H1 (cell line): ENCODE data around the gene ALOX15B. TPM values are rescaled to one million over a fixed set of nuclear protein-coding genes. Genes with fewer than 3 reads are reported as not detected.

Experiments
- BACH1 ChIP-seq: IDR thresholded peaks from 2 replicates; pipeline ENCODE4 v1.6.1; 2012; ENCODE audit warnings: low read length, improper control_type of control experiment
- CBX5 ChIP-seq: fragments of 300-800, 300-1000 bp; sonication (generic); IDR thresholded peaks from 2 replicates; pipeline ENCODE4 v1.7.1; 2016; ENCODE audit warnings: antibody characterized with exemption, low read length, low read depth
- KDM1A ChIP-seq: fragments of 200-600, 300-600 bp; sonication (generic); IDR thresholded peaks from 2 replicates; pipeline ENCODE4 v1.7.1; 2016; ENCODE audit warnings: mild to moderate bottlenecking, low read length, borderline replicate concordance
- POLR2A ChIP-seq, 2 experiments: IDR thresholded peaks; 1 replicate in 1 of 2; 2 replicates in 1 of 2; pipeline ENCODE4 v1.6.1; 2011; ENCODE audit warnings: low read depth in 2 of 2, low read length in 2 of 2, mild to moderate bottlenecking in 2 of 2; ENCODE audit errors: control extremely low read depth in 1 of 2
- POLR2AphosphoS5 ChIP-seq: IDR thresholded peaks from 2 replicates; pipeline ENCODE4 v1.6.1; 2011; ENCODE audit warnings: low read depth, low read length
- SIN3A ChIP-seq, 2 experiments: IDR thresholded peaks in 1 of 2; conservative IDR thresholded peaks in 1 of 2; 2 replicates each; pipeline ENCODE4 v1.6.1; 2011 to 2012; ENCODE audit warnings: low read length in 2 of 2, improper control_type of control experiment in 1 of 2, low read depth in 1 of 2, mild to moderate bottlenecking in 1 of 2
- SRF ChIP-seq: IDR thresholded peaks from 2 replicates; pipeline ENCODE4 v1.6.1; 2011; ENCODE audit warnings: mild to moderate bottlenecking, low read depth, low read length, moderate library complexity
- TAF7 ChIP-seq: optimal IDR thresholded peaks from 2 replicates; pipeline ENCODE3; 2011; ENCODE audit warnings: low read depth, mild to moderate bottlenecking, inconsistent platforms, low read length, moderate library complexity, borderline replicate concordance
- polyA plus RNA-seq, 7 experiments: library from polyadenylated mRNA; depleted of rRNA in 3 of 7; stranded (reverse) in 5 of 7; unstranded in 2 of 7; fragments of >200 nt in 5 of 7; fragments of 200-250 nt in 2 of 7; gene quantifications; 1 replicate in 5 of 7; 2 replicates in 1 of 7; 4 replicates in 1 of 7; pipeline versions ENCODE4 v1.2.1 to v1.2.3, GENCODE V29; 2011 to 2013; ENCODE audit warnings: missing spikeins in 2 of 7, mixed read lengths in 2 of 7
- total RNA-seq: library from RNA; stranded (reverse); fragmentation: NEBNext Ultra II Directional; extraction: Animal tissue kit (Norgen Biotek cat#: 25700); gene quantifications from 2 replicates; pipeline ENCODE4 v1.2.1, GENCODE V29; 2021
- TF ChIP-seq, protein P1 (sequence below): IDR thresholded peaks from 2 replicates; pipeline ENCODE4 v1.6.1; 2012; ENCODE audit warnings: inconsistent platforms

Gene ALOX15B
- total and polyA plus RNA-seq, 2 of the 8 experiments (the other 6 are each of a cell fraction or from before 2014, with no cell fraction given): 0.63 to 0.91 TPM

DNA sequence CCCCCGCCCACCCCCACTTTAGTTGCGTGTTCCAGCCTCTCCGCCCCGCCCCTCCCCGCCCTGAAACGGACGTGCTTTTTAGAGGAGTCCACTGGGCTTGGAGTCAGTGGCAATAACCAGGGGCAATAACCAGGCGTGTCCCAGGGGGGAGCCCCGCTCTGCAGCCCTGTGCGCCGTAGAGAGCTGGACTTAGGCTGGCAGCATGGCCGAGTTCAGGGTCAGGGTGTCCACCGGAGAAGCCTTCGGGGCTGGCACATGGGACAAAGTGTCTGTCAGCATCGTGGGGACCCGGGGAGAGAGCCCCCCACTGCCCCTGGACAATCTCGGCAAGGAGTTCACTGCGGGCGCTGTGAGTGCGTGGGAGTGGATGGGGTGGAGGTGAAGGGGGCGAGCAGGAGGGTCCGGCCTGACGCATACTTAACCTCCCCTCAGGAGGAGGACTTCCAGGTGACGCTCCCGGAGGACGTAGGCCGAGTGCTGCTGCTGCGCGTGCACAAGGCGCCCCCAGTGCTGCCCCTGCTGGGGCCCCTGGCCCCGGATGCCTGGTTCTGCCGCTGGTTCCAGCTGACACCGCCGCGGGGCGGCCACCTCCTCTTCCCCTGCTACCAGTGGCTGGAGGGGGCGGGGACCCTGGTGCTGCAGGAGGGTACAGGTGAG, at the start of gene ALOX15B (continued):
- TF ChIP-seq, protein P1, sequence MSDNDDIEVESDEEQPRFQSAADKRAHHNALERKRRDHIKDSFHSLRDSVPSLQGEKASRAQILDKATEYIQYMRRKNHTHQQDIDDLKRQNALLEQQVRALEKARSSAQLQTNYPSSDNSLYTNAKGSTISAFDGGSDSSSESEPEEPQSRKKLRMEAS: no peak; the same call in 1 of the 2 replicates
- no peak for TF ChIP-seq SRF
- no peak for TF ChIP-seq POLR2AphosphoS5
- TF ChIP-seq TAF7: no peak
- no peak for TF ChIP-seq POLR2A (IDR thresholded peaks at IDR 0.05; ENCODE audit: control extremely low read depth in 1 of 2, low read depth in 2 of 2, low read length in 2 of 2)
- no peak for TF ChIP-seq CBX5
- 0 out of 4 replicates have a peak, but pooled peaks of 1 of the 2 experiments have one; percentile 29 for TF ChIP-seq SIN3A (conservative IDR thresholded peaks at IDR 0.05 in 1 of 2, IDR thresholded peaks at IDR 0.05 in 1 of 2; ENCODE audit: low read depth in 1 of 2, low read length in 2 of 2)
- no peak for TF ChIP-seq BACH1
- TF ChIP-seq KDM1A: no peak
